ENCODE measurements around the gene ANKLE2. TPM values are rescaled to one million over a fixed set of nuclear protein-coding genes. Genes with fewer than 3 reads are reported as not detected.

The ANKLE2 gene
- total and polyA plus RNA-seq, 10 of the 15 experiments (the other 5 are each of a cell fraction or from before 2014, with no cell fraction given), result 4.3 to 89.4 (median 53.0) TPM

DNA sequence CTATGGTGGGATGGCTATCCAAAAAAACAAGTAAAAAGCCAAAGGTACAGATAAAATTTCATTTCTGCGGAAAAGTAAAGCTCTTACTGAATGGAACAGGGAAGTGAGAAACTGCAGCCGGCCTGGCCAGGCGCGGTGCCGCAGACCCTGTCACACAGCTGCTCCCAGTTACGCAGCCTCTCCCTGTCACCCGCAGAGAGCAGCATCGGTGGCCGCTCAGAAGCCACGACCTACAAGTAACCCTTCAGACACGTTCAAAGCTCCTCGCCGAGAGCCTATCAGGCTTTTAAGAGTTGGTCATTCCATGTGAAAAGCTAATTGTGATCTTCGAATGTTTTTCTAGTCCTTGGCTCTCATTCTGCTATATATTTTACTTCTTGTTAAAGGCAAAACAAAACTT is 11.0 kb upstream of the ANKLE2 start:
- 36% methylated on average over 14 of the region's 14 CpGs for WGBS (ENCODE audit: insufficient coverage, insufficient replicate concordance, low lambda C conversion rate, missing lambda C conversion rate)
- H3K4me1 ChIP-seq (ENCODE audit: control insufficient read depth, insufficient read depth, low read length), result peaks cover 53% of the 10 kb centered on the region
- in situ Hi-C loops (cut with MboI), result no loop called here
- 0 out of 2 replicates have a peak overlapping the region, but pooled peaks have one; percentile 2 for H3K4me2 ChIP-seq (ENCODE audit: control insufficient read depth, insufficient read depth)
- POLR2A ChIA-PET, result interaction anchor here (0.6 to 1.0 kb wide), 3 partner anchors 13 to 62 kb away, joined by 3 to 7 read pairs (median 5); partner anchors contain the start of gene PGAM5
- intact Hi-C loops (cut with micrococcal nuclease; ENCODE audit: unreplicated experiment), result no loop called here
- no peak overlapping the region for H3K9ac ChIP-seq (ENCODE audit: control insufficient read depth, insufficient read depth, low read length)
- FAIRE-seq, result peak; percentile 41
- H3K27ac ChIP-seq (ENCODE audit: control insufficient read depth, insufficient read depth), result peak overlapping the region; percentile 95
- SMC1A ChIA-PET (ENCODE audit: uncharacterized antibody, unreplicated experiment), result interaction anchor here (0.9 to 1.2 kb wide), 5 partner anchors 12 to 58 kb away, joined by 3 to 5 read pairs (median 4); no protein-coding TSS in a partner anchor
- CTCF ChIA-PET, result interaction anchor here (1.0 to 1.6 kb wide), 2 partner anchors 37 to 47 kb away, joined by 3 read pairs; no protein-coding TSS in a partner anchor
- peaks cover 14 to 17% of the 10 kb centered on the region in 2 experiments for H3K36me3 ChIP-seq (ENCODE audit: control insufficient read depth in 2 of 2, insufficient read depth in 2 of 2, low read length in 1 of 2)
- peaks cover 8% of the 10 kb centered on the region for H3K79me2 ChIP-seq (ENCODE audit: control insufficient read depth, insufficient read depth, low read length)
- no TSS peak for BruUV-seq (replicated peaks)
- no peak for DNase-seq (ENCODE audit: low read depth, low spot score)
- no peaks in the 10 kb centered on the region for H3K27me3 ChIP-seq (replicated peaks in 1 of 2; ENCODE audit: control insufficient read depth in 2 of 2, insufficient read depth in 2 of 2, low read length in 1 of 2)
- H3K4me3 ChIP-seq, result no peak overlapping the region
- no peak overlapping the region for H2AFZ ChIP-seq (ENCODE audit: control insufficient read depth, low read depth, low read length)
- H3K9me3 ChIP-seq (replicated peaks; ENCODE audit: control insufficient read depth, insufficient read depth, low read length), result peaks cover 1% of the 10 kb centered on the region; the same call in 1 of the 3 replicates
- H4K20me1 ChIP-seq (ENCODE audit: control insufficient read depth, insufficient read depth), result no peaks in the 10 kb centered on the region
- RAD21 ChIA-PET (ENCODE audit: unreplicated experiment), result interaction anchor here (1.1 kb wide), 2 partner anchors 12 to 47 kb away, joined by 3 to 10 read pairs; no protein-coding TSS in a partner anchor
- peak; percentile 74 for ATAC-seq
- TF ChIP-seq RAD21 (IDR thresholded peaks at IDR 0.05; ENCODE audit: insufficient read depth, low read depth, low read length), result no peak; the same call in 1 of the 2 replicates
- TF ChIP-seq, protein P1, sequence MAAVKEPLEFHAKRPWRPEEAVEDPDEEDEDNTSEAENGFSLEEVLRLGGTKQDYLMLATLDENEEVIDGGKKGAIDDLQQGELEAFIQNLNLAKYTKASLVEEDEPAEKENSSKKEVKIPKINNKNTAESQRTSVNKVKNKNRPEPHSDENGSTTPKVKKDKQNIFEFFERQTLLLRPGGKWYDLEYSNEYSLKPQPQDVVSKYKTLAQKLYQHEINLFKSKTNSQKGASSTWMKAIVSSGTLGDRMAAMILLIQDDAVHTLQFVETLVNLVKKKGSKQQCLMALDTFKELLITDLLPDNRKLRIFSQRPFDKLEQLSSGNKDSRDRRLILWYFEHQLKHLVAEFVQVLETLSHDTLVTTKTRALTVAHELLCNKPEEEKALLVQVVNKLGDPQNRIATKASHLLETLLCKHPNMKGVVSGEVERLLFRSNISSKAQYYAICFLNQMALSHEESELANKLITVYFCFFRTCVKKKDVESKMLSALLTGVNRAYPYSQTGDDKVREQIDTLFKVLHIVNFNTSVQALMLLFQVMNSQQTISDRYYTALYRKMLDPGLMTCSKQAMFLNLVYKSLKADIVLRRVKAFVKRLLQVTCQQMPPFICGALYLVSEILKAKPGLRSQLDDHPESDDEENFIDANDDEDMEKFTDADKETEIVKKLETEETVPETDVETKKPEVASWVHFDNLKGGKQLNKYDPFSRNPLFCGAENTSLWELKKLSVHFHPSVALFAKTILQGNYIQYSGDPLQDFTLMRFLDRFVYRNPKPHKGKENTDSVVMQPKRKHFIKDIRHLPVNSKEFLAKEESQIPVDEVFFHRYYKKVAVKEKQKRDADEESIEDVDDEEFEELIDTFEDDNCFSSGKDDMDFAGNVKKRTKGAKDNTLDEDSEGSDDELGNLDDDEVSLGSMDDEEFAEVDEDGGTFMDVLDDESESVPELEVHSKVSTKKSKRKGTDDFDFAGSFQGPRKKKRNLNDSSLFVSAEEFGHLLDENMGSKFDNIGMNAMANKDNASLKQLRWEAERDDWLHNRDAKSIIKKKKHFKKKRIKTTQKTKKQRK (IDR thresholded peaks at IDR 0.05; ENCODE audit: low read depth, low read length), result no peak
- TF ChIP-seq, protein P2, sequence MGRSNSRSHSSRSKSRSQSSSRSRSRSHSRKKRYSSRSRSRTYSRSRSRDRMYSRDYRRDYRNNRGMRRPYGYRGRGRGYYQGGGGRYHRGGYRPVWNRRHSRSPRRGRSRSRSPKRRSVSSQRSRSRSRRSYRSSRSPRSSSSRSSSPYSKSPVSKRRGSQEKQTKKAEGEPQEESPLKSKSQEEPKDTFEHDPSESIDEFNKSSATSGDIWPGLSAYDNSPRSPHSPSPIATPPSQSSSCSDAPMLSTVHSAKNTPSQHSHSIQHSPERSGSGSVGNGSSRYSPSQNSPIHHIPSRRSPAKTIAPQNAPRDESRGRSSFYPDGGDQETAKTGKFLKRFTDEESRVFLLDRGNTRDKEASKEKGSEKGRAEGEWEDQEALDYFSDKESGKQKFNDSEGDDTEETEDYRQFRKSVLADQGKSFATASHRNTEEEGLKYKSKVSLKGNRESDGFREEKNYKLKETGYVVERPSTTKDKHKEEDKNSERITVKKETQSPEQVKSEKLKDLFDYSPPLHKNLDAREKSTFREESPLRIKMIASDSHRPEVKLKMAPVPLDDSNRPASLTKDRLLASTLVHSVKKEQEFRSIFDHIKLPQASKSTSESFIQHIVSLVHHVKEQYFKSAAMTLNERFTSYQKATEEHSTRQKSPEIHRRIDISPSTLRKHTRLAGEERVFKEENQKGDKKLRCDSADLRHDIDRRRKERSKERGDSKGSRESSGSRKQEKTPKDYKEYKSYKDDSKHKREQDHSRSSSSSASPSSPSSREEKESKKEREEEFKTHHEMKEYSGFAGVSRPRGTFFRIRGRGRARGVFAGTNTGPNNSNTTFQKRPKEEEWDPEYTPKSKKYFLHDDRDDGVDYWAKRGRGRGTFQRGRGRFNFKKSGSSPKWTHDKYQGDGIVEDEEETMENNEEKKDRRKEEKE (IDR thresholded peaks at IDR 0.05), result no peak
- TF ChIP-seq, protein P3, sequence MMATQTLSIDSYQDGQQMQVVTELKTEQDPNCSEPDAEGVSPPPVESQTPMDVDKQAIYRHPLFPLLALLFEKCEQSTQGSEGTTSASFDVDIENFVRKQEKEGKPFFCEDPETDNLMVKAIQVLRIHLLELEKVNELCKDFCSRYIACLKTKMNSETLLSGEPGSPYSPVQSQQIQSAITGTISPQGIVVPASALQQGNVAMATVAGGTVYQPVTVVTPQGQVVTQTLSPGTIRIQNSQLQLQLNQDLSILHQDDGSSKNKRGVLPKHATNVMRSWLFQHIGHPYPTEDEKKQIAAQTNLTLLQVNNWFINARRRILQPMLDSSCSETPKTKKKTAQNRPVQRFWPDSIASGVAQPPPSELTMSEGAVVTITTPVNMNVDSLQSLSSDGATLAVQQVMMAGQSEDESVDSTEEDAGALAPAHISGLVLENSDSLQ (IDR thresholded peaks at IDR 0.05), result 0 out of 2 replicates have a peak, but pooled peaks have one; percentile 27
- no peak for TF ChIP-seq ETV6 (conservative IDR thresholded peaks at IDR 0.05 in 1 of 2, IDR thresholded peaks at IDR 0.05 in 1 of 2; ENCODE audit: borderline replicate concordance in 1 of 2, low read depth in 1 of 2)
- no peak for TF ChIP-seq NR2C1 (IDR thresholded peaks at IDR 0.05)
- no peak for TF ChIP-seq NFXL1 (IDR thresholded peaks at IDR 0.05; ENCODE audit: borderline replicate concordance)
- TF ChIP-seq SUZ12 (IDR thresholded peaks at IDR 0.05; ENCODE audit: unreplicated experiment), result no peak
- TF ChIP-seq CREM (IDR thresholded peaks at IDR 0.05; ENCODE audit: low read depth), result peak; percentile 29; the same call in 1 of the 2 replicates
- TF ChIP-seq TBL1XR1 (IDR thresholded peaks at IDR 0.05; ENCODE audit: low read depth, low read length), result no peak
- no peak for TF ChIP-seq POLR2AphosphoS5 (IDR thresholded peaks at IDR 0.05; ENCODE audit: low read length)
- no peak for TF ChIP-seq CEBPB (IDR thresholded peaks at IDR 0.05; ENCODE audit: borderline replicate concordance in 1 of 2, low read depth in 2 of 2, low read length in 2 of 2)
- no peak for TF ChIP-seq RB1 (IDR thresholded peaks at IDR 0.05; ENCODE audit: borderline replicate concordance)
- TF ChIP-seq BRCA1 (IDR thresholded peaks at IDR 0.05; ENCODE audit: low read depth, low read length), result no peak
- no peak for TF ChIP-seq NRF1 (conservative IDR thresholded peaks at IDR 0.05; ENCODE audit: low read depth, low read length)
- TF ChIP-seq SMAD1 (IDR thresholded peaks at IDR 0.05; ENCODE audit: low read depth, partially characterized antibody), result no peak
- TF ChIP-seq POLR2AphosphoS2 (IDR thresholded peaks at IDR 0.05; ENCODE audit: low read depth, low read length), result no peak
